Uterus (tissue), 4 donors: ENCODE measurements around the gene ZNF326. TPM values are rescaled to one million over a fixed set of nuclear protein-coding genes. Genes with fewer than 3 reads are reported as not detected.

Experiments used
- DNase-seq, 2 donors: peaks; one replicate each; pipeline ENCODE4 v3.0.0-alpha.2; 2019 to 2020
- H3K27ac ChIP-seq, 2 donors: fragments of 200-600 bp; sonication (generic); 1 replicate in 1 of 2; 2 replicates in 1 of 2; pipeline ENCODE4 v1.5.1; 2016 to 2018
- H3K27me3 ChIP-seq, 2 donors: fragments of 200-600 bp; sonication (generic); one replicate each; pipeline ENCODE4 v1.5.1; 2018 to 2019; ENCODE audit warnings: control low read depth in 1 of 2
- H3K36me3 ChIP-seq, 2 donors: fragments of 200-600 bp; sonication (generic); one replicate each; pipeline ENCODE4 v1.5.1; 2019; ENCODE audit warnings: control low read depth in 1 of 2
- H3K4me1 ChIP-seq, 2 donors: fragments of 200-600 bp; sonication (generic); one replicate each; pipeline ENCODE4 v1.5.1; 2018 to 2019; ENCODE audit warnings: control low read depth in 1 of 2
- H3K4me3 ChIP-seq, 2 donors: fragments of 200-600 bp; sonication (generic); 1 replicate in 1 of 2; 2 replicates in 1 of 2; pipeline ENCODE4 v1.5.1; 2018 to 2019; ENCODE audit warnings: mild to moderate bottlenecking in 1 of 2
- H3K9me3 ChIP-seq, 2 donors: fragments of 200-600 bp; sonication (generic); one replicate each; pipeline ENCODE4 v1.5.1; 2019; ENCODE audit warnings: control low read depth in 1 of 2
- POLR2A ChIP-seq, 2 donors: fragments of 450-650 bp; IDR thresholded peaks; one replicate each; pipeline ENCODE4 v1.6.1; 2016; ENCODE audit warnings: antibody characterized with exemption in 2 of 2, mild to moderate bottlenecking in 1 of 2, moderate library complexity in 1 of 2
- intact Hi-C: fragments of 100-400 bp; cut with DNase I; formaldehyde crosslinking; loops from one replicate; pipeline ENCODE4 v1.15.1; 2023; ENCODE audit warnings: low total_unique reads
- total RNA-seq, 4 donors: library from RNA; depleted of rRNA in 3 of 4; stranded (reverse); fragments of >200 nt in 3 of 4; gene quantifications; one replicate each; pipeline versions ENCODE4 v1.1.0 to v1.2.4, GENCODE V29; 2014 to 2023
- TF ChIP-seq, protein P1 (sequence below), 4 experiments: fragments of 200-600 bp in 2 of 4; fragments of 450-650 bp in 2 of 4; sonication (generic) in 2 of 4; IDR thresholded peaks; one replicate each; pipeline ENCODE4 v1.5.1; 2016 to 2019; ENCODE audit warnings: antibody characterized with exemption in 4 of 4, mild to moderate bottlenecking in 2 of 4, moderate library complexity in 1 of 4
- donor health status: DM: yes; HTN: yes; CAD: no.

The ZNF326 gene
- total RNA-seq, 4 donors from 2014 or later = 6.7 to 43.3 (median 24.1) TPM

DNA sequence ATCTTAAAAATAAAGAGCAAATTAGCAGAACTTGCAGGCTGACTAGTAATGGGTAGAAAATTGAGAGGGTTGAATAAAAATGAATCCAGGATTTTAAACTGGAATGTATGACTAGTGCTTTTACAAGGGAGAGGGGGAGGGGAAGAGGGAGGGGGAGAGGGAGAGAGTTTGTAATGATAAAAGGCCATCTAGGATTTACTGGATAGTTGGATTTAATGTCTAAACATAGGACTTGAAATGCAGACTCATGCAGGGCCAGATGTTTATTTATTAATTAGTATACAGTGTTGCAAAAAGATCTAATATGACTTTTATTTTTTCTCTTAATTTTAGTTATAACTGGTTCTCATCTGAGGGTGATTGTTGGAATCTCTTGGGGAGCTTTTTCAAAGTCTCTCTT lies 4.3 kb downstream of the ZNF326 start:
- Histone ChIP-seq H3K4me3 (no peak overlapping the region), H3K4me1 (no peaks in the 10 kb centered on the region), H3K27me3 (no peaks in the 10 kb centered on the region), H3K27ac (no peak overlapping the region), H3K36me3 (no peaks in the 10 kb centered on the region), H3K9me3 (no peaks in the 10 kb centered on the region)
- TF ChIP-seq POLR2A (IDR thresholded peaks at IDR 0.05) = no peak
- TF ChIP-seq, protein P1, sequence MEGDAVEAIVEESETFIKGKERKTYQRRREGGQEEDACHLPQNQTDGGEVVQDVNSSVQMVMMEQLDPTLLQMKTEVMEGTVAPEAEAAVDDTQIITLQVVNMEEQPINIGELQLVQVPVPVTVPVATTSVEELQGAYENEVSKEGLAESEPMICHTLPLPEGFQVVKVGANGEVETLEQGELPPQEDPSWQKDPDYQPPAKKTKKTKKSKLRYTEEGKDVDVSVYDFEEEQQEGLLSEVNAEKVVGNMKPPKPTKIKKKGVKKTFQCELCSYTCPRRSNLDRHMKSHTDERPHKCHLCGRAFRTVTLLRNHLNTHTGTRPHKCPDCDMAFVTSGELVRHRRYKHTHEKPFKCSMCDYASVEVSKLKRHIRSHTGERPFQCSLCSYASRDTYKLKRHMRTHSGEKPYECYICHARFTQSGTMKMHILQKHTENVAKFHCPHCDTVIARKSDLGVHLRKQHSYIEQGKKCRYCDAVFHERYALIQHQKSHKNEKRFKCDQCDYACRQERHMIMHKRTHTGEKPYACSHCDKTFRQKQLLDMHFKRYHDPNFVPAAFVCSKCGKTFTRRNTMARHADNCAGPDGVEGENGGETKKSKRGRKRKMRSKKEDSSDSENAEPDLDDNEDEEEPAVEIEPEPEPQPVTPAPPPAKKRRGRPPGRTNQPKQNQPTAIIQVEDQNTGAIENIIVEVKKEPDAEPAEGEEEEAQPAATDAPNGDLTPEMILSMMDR (IDR thresholded peaks at IDR 0.05) = no peak
- intact Hi-C loops = no loop called here
- DNase-seq = no peak

DNA sequence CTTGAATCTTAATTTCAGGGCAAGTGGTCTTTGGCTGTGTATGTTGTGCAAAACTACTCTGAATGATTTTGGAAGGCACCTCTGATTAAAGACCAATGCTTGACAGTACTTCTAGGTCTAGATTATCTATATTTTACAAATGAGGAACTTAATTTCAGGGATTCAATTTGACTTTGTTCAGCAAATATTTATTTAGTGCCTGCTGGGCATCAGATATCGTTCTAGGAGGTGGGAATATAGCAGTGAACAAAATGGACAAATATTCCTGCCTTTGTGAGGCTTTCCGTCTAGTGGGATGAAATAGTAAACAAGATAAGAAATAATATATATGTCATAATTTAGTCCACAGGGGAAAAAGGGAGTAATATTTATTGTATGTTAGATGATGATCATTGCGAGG lies 4.7 kb downstream of the ZNF326 start:
- H3K27ac ChIP-seq = no peak overlapping the region
- intact Hi-C loops = no loop called here
- H3K9me3 ChIP-seq = no peaks in the 10 kb centered on the region
- DNase-seq = no peak
- no peaks in the 10 kb centered on the region for H3K4me1 ChIP-seq
- no peaks in the 10 kb centered on the region for H3K36me3 ChIP-seq
- H3K27me3 ChIP-seq = no peaks in the 10 kb centered on the region
- TF ChIP-seq, protein P1 (IDR thresholded peaks at IDR 0.05) = no peak
- no peak for TF ChIP-seq POLR2A (IDR thresholded peaks at IDR 0.05)
- no peak overlapping the region for H3K4me3 ChIP-seq

DNA sequence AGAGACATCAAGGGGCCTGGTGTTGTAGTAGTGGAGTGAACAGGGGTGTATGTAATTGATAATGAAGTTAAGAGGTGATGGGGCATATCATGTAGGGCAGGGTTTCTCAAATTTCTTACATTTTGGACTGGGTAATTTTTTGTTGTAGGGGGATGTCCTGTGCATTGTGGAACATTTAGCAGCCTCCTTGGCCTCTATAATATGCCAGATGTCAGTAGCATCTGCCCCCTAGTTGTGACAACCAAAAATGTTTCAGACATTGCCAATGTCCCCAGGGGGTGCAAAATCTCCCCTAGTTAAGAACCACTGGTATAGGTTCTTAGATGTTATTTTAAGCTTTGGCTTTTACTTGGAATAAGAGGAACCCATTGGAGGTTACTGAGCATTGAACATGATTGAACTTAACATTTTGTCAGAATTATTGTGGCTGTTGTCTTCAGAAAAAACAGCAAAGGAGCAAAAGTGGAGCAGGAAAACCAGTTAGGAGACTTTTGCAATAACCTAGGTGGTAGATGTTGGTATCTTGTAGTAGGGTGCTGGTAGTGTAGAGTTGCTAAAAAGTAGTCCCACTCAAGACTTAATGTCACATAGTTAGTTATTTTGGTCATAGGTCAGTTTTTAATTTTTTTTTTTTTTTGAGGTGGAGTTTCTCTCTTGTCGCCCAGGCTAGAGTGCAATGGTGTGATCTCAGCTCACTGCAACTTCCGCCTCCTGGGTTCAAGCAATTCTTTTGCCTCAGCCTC lies 6.2 kb downstream of the ZNF326 start:
- DNase-seq = no peak
- Histone ChIP-seq H3K36me3 (no peaks in the 10 kb centered on the region), H3K27ac (no peak overlapping the region), H3K4me1 (no peaks in the 10 kb centered on the region), H3K9me3 (no peaks in the 10 kb centered on the region), H3K27me3 (no peaks in the 10 kb centered on the region), H3K4me3 (no peak overlapping the region)
- intact Hi-C loops = no loop called here
- TF ChIP-seq POLR2A (IDR thresholded peaks at IDR 0.05) = no peak
- TF ChIP-seq, protein P1 (IDR thresholded peaks at IDR 0.05) = no peak

DNA sequence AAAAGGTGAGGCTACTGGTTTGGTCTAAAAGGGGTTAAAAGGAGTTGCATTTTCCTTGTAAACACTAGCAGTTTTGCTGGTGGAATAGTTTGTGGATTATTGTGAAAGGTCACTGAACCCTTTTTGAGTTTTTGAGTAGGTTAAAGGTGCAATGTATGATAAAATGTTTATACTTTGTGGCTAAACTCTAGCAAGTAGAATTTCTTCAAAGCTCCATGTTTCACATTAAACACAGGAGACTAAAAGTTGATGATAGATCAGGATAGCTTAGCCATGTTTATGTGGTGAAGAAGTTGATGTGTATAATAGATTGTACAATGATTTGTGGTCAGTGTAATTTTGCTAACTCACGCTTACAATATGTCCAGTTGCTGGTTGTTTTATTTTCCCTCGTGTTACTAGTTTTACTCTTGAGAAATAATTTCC lies 13.1 kb downstream of the ZNF326 start:
- DNase-seq = no peak
- intact Hi-C loops = no loop called here
- Histone ChIP-seq H3K4me1 (no peaks in the 10 kb centered on the region), H3K9me3 (no peaks in the 10 kb centered on the region), H3K27ac (no peak overlapping the region), H3K36me3 (peaks cover 0 to 4% of the 10 kb centered on the region in 2 donors), H3K4me3 (no peak overlapping the region), H3K27me3 (no peaks in the 10 kb centered on the region)
- TF ChIP-seq, protein P1 (IDR thresholded peaks at IDR 0.05) = no peak
- TF ChIP-seq POLR2A (IDR thresholded peaks at IDR 0.05) = no peak

DNA sequence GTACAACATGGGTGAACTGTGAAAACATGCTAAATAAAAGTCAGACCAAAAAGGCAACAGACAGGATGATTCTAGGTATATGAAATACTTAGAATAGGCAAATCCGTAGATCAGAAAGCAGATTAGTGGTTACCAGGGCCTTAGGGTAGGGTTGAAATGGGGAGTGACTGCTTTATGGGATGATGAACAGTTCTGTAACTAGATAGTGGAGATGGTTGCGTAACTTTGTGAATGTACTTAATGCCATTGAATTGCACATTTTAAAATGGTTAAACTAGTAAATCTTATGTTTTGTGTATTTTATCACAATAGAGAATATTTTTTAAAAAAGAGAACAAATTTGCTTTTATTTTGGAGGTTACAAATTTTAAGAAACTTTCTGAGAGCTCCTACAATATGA lies 17.4 kb downstream of the ZNF326 start:
- TF ChIP-seq, protein P1 (IDR thresholded peaks at IDR 0.05) = no peak
- no peak for TF ChIP-seq POLR2A (IDR thresholded peaks at IDR 0.05)
- Histone ChIP-seq H3K4me1 (no peaks in the 10 kb centered on the region), H3K4me3 (no peak overlapping the region), H3K36me3 (peaks cover 0 to 4% of the 10 kb centered on the region in 2 donors), H3K27me3 (no peaks in the 10 kb centered on the region), H3K9me3 (no peaks in the 10 kb centered on the region), H3K27ac (no peak overlapping the region)
- intact Hi-C loops = no loop called here
- no peak for DNase-seq
